ENCODE data around the gene PHF2. TPM values are rescaled to one million over a fixed set of nuclear protein-coding genes. Genes with fewer than 3 reads are reported as not detected.

The PHF2 gene
- total and polyA plus RNA-seq, 9 donors: 21.3 to 45.8 (median 36.6) TPM

DNA sequence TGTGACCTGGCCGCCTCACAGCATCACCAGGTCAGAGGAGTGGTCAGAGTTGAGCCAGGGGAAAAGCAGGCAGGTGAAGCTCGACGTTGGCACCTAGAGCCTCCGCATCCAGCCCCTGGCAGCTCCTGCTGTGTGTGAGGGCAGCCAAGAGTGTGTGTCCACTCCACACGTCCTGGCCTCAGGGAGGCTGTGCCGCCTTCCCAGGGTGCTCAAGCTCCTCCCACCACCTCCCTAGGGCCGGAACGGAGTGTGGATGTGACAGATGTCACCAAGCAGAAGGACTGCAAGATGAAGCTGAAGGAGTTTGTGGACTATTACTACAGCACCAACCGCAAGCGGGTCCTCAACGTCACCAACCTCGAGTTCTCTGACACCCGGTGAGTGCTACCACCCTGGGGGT is 72.5 kb downstream of the PHF2 start:
- H3K27ac ChIP-seq (ENCODE audit: low read length): no peak overlapping the region
- H3K27me3 ChIP-seq (ENCODE audit: control insufficient read depth, insufficient read depth, low read length): no peaks in the 10 kb centered on the region
- no peak overlapping the region for H3K4me3 ChIP-seq (ENCODE audit: low read length)
- WGBS (ENCODE audit: insufficient coverage): 70% methylated on average over 3 of the region's 13 CpGs
- peaks cover 72% of the 10 kb centered on the region for H3K36me3 ChIP-seq (ENCODE audit: control insufficient read depth, insufficient read depth, low read length)
- H3K4me1 ChIP-seq (ENCODE audit: control insufficient read depth, insufficient read depth, low read length): peaks cover 8% of the 10 kb centered on the region
- no peaks in the 10 kb centered on the region for H3K9me3 ChIP-seq (replicated peaks; ENCODE audit: control insufficient read depth, low read depth, low read length)
- DNase-seq: no peak

- WGBS (ENCODE audit: insufficient coverage): 93% methylated on average over 19 of the region's 19 CpGs
- peaks cover 80% of the 10 kb centered on the region for H3K36me3 ChIP-seq (ENCODE audit: control insufficient read depth, insufficient read depth, low read length)
- H3K4me3 ChIP-seq (ENCODE audit: low read length): no peak overlapping the region
- no peaks in the 10 kb centered on the region for H3K27me3 ChIP-seq (ENCODE audit: control insufficient read depth, insufficient read depth, low read length)
- no peak overlapping the region for H3K27ac ChIP-seq (ENCODE audit: low read length)
- DNase-seq: no peak
- no peaks in the 10 kb centered on the region for H3K9me3 ChIP-seq (replicated peaks; ENCODE audit: control insufficient read depth, low read depth, low read length)
- peaks cover 2% of the 10 kb centered on the region for H3K4me1 ChIP-seq (ENCODE audit: control insufficient read depth, insufficient read depth, low read length)
Observed at GRCh38 chr9:93649610-93650261, 73.4 kb downstream of the PHF2 start.

GRCh38 chr9:93650448-93650847 is 74.1 kb downstream of the PHF2 start:
- Histone ChIP-seq H3K27me3 (ENCODE audit: control insufficient read depth, insufficient read depth, low read length) (no peaks in the 10 kb centered on the region), H3K27ac (ENCODE audit: low read length) (no peak overlapping the region), H3K9me3 (replicated peaks; ENCODE audit: control insufficient read depth, low read depth, low read length) (no peaks in the 10 kb centered on the region), H3K4me3 (ENCODE audit: low read length) (no peak overlapping the region), H3K4me1 (ENCODE audit: control insufficient read depth, insufficient read depth, low read length) (no peaks in the 10 kb centered on the region), H3K36me3 (ENCODE audit: control insufficient read depth, insufficient read depth, low read length) (peaks cover 80% of the 10 kb centered on the region)
- WGBS (ENCODE audit: insufficient coverage): 96% methylated on average over 6 of the region's 11 CpGs
- DNase-seq: no peak

- Histone ChIP-seq H3K4me1 (ENCODE audit: control insufficient read depth, insufficient read depth, low read length) (no peaks in the 10 kb centered on the region), H3K27me3 (ENCODE audit: control insufficient read depth, insufficient read depth, low read length) (no peaks in the 10 kb centered on the region), H3K27ac (ENCODE audit: low read length) (no peak overlapping the region), H3K36me3 (ENCODE audit: control insufficient read depth, insufficient read depth, low read length) (peaks cover 78% of the 10 kb centered on the region), H3K4me3 (ENCODE audit: low read length) (no peak overlapping the region), H3K9me3 (replicated peaks; ENCODE audit: control insufficient read depth, low read depth, low read length) (no peaks in the 10 kb centered on the region)
- WGBS (ENCODE audit: insufficient coverage): 91% methylated on average over 5 of the region's 5 CpGs
- no peak for DNase-seq
Observed at GRCh38 chr9:93651521-93651950, 75.2 kb downstream of the PHF2 start.

- Histone ChIP-seq H3K4me3 (ENCODE audit: low read length) (no peak overlapping the region), H3K27me3 (ENCODE audit: control insufficient read depth, insufficient read depth, low read length) (no peaks in the 10 kb centered on the region), H3K36me3 (ENCODE audit: control insufficient read depth, insufficient read depth, low read length) (peaks cover 85% of the 10 kb centered on the region), H3K9me3 (replicated peaks; ENCODE audit: control insufficient read depth, low read depth, low read length) (no peaks in the 10 kb centered on the region), H3K4me1 (ENCODE audit: control insufficient read depth, insufficient read depth, low read length) (no peaks in the 10 kb centered on the region), H3K27ac (ENCODE audit: low read length) (no peak overlapping the region)
- no peak for DNase-seq
- 90% methylated on average over 19 of the region's 24 CpGs for WGBS (ENCODE audit: insufficient coverage)
Observed at GRCh38 chr9:93652604-93653592, 76.5 kb downstream of the PHF2 start.

DNA sequence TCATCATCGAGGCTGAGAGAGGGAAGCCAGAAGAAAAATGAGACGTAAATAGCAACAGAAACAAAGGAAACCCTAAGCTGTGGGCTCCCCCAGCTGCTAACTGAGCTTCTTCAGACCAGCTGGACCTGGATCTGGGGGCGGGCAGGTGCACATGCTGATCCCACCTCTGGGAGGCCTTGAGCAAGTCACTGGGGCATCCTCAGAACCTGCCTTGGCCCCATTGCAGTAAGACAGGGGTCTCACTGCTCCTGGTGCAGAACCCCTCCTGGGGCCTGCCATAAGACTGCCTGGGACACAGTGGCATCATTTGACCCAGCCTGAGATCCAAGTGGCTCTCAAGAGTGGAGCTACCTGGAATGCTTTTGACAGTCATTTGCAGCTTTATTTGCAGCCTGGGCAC is 77.4 kb downstream of the PHF2 start:
- no peak overlapping the region for H3K4me3 ChIP-seq (ENCODE audit: low read length)
- H3K9me3 ChIP-seq (replicated peaks; ENCODE audit: control insufficient read depth, low read depth, low read length): no peaks in the 10 kb centered on the region
- H3K4me1 ChIP-seq (ENCODE audit: control insufficient read depth, insufficient read depth, low read length): no peaks in the 10 kb centered on the region
- no peak overlapping the region for H3K27ac ChIP-seq (ENCODE audit: low read length)
- peaks cover 87% of the 10 kb centered on the region for H3K36me3 ChIP-seq (ENCODE audit: control insufficient read depth, insufficient read depth, low read length)
- whole genome bisulfite sequencing (ENCODE audit: insufficient coverage): 78% methylated on average over 2 of the region's 3 CpGs
- no peak for DNase-seq
- H3K27me3 ChIP-seq (ENCODE audit: control insufficient read depth, insufficient read depth, low read length): no peaks in the 10 kb centered on the region

GRCh38 chr9:93654351-93654961 is 78.1 kb downstream of the PHF2 start:
- no peaks in the 10 kb centered on the region for H3K27me3 ChIP-seq (ENCODE audit: control insufficient read depth, insufficient read depth, low read length)
- no peaks in the 10 kb centered on the region for H3K9me3 ChIP-seq (replicated peaks; ENCODE audit: control insufficient read depth, low read depth, low read length)
- H3K27ac ChIP-seq (ENCODE audit: low read length): no peak overlapping the region
- no peak overlapping the region for H3K4me3 ChIP-seq (ENCODE audit: low read length)
- no peaks in the 10 kb centered on the region for H3K4me1 ChIP-seq (ENCODE audit: control insufficient read depth, insufficient read depth, low read length)
- WGBS (ENCODE audit: insufficient coverage): 94% methylated on average over 20 of the region's 21 CpGs
- no peak for DNase-seq
- H3K36me3 ChIP-seq (ENCODE audit: control insufficient read depth, insufficient read depth, low read length): peaks cover 90% of the 10 kb centered on the region

DNA sequence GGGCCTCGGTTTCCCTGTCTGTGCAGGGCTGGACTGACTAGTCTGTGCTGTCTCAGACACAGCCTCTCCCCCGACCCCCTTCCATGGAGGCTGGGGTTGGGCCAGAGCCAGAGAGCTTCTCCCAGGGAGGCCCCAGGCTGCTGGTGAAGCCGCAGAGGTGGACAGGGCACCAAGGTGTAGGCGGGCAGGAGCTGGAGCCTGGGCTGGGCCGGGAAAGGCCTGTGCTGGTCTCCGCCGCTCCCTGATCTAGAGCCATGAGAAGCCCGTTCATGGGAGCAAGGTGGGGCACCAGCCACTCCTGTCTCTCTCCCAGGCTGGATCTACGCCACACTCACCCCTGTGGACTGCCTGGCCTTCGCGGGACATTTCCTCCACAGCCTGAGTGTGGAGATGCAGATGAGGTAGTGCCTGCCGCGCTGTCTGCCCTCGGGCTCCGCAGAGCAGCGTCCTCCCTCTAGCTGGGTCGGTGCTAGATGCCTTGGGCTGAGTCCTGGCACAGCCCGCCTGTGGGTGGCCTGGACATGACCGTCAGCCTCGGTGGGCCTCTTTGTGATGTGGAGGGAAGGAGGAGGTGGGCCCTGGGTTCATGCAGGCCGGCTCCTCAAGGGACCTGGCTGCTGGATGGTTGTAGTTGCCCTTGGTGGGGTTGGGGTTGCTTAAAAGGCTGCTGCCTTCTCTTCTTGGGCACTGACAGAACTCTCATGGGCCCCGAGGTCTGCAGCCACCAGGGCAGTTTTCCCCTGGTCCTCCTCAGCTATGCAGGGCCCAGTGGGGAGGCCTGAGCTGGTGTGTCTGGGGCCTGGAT is 79.4 kb downstream of the PHF2 start:
- Histone ChIP-seq H3K4me1 (ENCODE audit: control insufficient read depth, insufficient read depth, low read length) (no peaks in the 10 kb centered on the region), H3K27me3 (ENCODE audit: control insufficient read depth, insufficient read depth, low read length) (no peaks in the 10 kb centered on the region), H3K27ac (ENCODE audit: low read length) (no peak overlapping the region), H3K36me3 (ENCODE audit: control insufficient read depth, insufficient read depth, low read length) (peaks cover 90% of the 10 kb centered on the region), H3K4me3 (ENCODE audit: low read length) (no peak overlapping the region), H3K9me3 (replicated peaks; ENCODE audit: control insufficient read depth, low read depth, low read length) (no peaks in the 10 kb centered on the region)
- DNase-seq: no peak
- 97% methylated on average over 16 of the region's 22 CpGs for WGBS (ENCODE audit: insufficient coverage)

DNA sequence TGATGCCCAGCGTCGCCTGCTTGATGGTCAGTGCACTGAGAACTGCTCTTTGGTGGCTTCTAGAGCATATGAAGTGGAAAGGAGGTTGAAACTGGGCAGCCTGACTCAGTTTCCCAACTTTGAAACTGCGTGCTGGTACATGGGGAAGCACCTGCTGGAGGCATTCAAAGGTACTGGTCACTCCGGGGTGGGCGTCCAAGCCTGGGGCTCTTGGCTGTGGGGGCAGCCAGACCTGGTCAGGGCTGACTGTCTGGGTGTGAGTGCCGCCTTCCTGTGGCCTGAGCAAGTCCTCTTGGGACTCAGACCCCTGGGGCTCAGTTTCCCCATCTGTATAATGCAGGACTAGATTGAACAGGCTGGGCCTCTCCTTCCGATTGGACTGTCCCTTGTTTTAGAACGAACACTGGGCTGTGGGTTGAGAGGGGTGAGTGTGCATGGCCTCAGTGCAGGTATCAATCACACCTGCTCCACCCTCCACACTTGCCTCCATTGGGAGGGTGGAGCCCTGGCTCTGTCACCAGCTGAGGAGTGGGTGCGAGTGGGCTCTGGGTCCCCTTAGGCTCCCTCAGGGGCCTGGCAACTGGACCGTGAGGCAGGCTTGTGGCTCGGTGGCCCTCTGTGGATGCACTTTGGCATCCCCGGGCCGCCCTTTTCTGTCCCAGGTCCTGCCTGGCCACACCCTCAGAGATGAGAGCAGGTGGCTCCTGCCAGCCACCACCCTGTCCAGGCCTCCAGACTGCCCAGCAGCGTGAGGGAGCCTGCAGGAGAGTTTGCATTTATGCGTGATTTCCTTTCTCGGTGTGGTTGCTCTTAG is 80.2 kb downstream of the PHF2 start:
- peaks cover 87% of the 10 kb centered on the region for H3K36me3 ChIP-seq (ENCODE audit: control insufficient read depth, insufficient read depth, low read length)
- WGBS (ENCODE audit: insufficient coverage): 96% methylated on average over 14 of the region's 16 CpGs
- H3K4me3 ChIP-seq (ENCODE audit: low read length): no peak overlapping the region
- no peaks in the 10 kb centered on the region for H3K9me3 ChIP-seq (replicated peaks; ENCODE audit: control insufficient read depth, low read depth, low read length)
- no peak for DNase-seq
- no peak overlapping the region for H3K27ac ChIP-seq (ENCODE audit: low read length)
- H3K4me1 ChIP-seq (ENCODE audit: control insufficient read depth, insufficient read depth, low read length): no peaks in the 10 kb centered on the region
- H3K27me3 ChIP-seq (ENCODE audit: control insufficient read depth, insufficient read depth, low read length): no peaks in the 10 kb centered on the region

Measured in muscle of leg (tissue), 11 donors.